ENCODE measurements around the gene ZNG1C.
"Not testable (repeated sequence)": the region's sequence is repeated elsewhere in the genome, so short reads cannot be mapped to it uniquely, and the experiment has no call there.

Gene ZNG1C

DNA sequence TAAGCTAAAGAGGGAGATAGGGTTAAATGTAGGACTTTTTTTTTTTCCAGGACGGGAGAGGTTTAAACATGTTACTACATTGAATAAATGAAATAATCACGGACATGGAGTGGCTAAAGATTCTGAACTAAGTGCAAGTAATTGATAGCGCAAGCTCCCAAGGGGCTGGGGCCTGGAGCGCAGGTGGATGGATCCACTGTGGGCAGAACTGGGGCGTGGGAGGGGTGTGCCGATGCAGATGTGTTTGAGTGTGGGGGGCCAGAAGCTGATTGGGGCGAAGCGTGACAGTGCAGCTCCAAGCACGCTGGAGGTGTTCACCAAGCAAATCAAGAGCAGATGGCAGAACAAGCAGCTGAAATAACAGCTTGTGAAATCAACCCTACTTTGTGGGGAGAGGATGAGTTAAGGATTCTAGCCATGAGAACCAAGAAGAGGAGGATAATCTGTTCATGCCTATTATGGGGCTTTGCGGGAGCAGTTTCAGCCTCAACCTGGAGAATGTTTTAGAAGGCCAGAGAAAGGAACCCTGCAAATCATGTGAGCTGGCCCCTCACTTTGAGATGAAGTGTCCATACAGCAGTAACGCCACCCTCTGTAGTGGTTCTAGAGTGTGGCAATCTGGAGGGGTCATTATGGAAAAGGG, 88.9 kb downstream of the ZNG1C start:
- H3K27me3 Mint-ChIP-seq (ENCODE audit: low read depth); H3K9me3 Mint-ChIP-seq; H3K4me3 Mint-ChIP-seq; H3K4me1 Mint-ChIP-seq (ENCODE audit: low read depth); H3K36me3 Mint-ChIP-seq (ENCODE audit: low read depth); H3K27ac Mint-ChIP-seq: not testable (repeated sequence)

DNA sequence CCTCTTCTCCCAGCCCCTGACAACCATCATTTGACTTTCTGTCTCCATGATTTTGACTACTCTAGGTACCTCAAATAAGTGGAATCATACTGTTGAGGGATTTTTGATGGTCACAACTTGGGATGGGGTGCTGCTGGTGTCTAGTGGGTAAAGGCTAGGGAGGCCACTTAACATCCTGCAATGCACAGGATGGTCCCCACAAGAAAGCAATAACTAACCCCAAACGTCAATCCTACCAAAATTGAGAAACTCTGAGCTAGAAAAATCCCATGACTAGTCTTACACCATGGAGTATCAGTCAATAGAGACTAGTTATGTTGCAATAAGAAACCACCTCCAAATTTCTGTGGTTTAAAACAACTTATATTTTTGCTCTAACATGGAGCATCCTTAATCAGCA, 90.3 kb downstream of the ZNG1C start:
- not testable (repeated sequence) for H3K27ac Mint-ChIP-seq; H3K4me1 Mint-ChIP-seq (ENCODE audit: low read depth); H3K36me3 Mint-ChIP-seq (ENCODE audit: low read depth); H3K4me3 Mint-ChIP-seq; H3K9me3 Mint-ChIP-seq; H3K27me3 Mint-ChIP-seq (ENCODE audit: low read depth)

- not testable (repeated sequence) for H3K27ac Mint-ChIP-seq; H3K4me3 Mint-ChIP-seq; H3K4me1 Mint-ChIP-seq (ENCODE audit: low read depth); H3K9me3 Mint-ChIP-seq; H3K36me3 Mint-ChIP-seq (ENCODE audit: low read depth); H3K27me3 Mint-ChIP-seq (ENCODE audit: low read depth)
These were observed 94.2 kb downstream of the ZNG1C start for GRCh38 chr9:68335935-68336334.

DNA sequence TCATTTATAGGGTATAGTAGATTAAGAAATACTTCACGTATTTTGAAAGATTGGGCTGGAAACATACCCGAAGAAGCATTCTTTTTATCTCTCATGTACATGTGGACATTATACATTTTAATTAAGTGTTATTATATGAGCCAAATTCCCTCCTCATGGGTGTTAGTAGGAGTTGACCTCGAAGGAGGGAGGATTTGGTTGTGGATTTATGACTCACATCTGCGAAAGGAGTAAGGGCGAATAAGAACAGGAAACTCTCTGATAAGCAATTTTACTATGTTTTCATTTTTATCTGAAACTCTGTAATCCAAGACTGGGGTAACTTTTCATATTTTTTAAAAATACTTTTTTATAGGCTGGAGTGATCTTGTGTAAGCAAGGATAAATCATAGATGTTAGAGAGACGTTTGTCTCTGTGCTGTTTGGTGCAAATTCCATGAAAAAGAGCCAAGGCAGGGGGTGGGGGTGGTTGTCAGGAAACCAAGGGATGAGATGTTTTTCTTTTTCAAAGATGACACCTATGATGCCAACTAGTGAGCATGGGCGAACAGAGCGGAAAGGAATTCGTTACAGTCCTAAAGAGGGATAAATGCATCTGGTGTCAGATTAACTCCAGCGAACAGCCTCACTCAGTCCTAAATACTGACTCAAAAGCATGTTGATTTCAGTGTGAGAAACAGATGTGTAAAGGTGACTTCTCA, 95.0 kb downstream of the ZNG1C start:
- not testable (repeated sequence) for H3K4me3 Mint-ChIP-seq; H3K36me3 Mint-ChIP-seq (ENCODE audit: low read depth); H3K27ac Mint-ChIP-seq; H3K9me3 Mint-ChIP-seq; H3K4me1 Mint-ChIP-seq (ENCODE audit: low read depth); H3K27me3 Mint-ChIP-seq (ENCODE audit: low read depth)

GRCh38 chr9:68338000-68338399, 96.2 kb downstream of the ZNG1C start:
- H3K36me3 Mint-ChIP-seq (ENCODE audit: low read depth); H3K4me3 Mint-ChIP-seq; H3K27ac Mint-ChIP-seq; H3K9me3 Mint-ChIP-seq; H3K27me3 Mint-ChIP-seq (ENCODE audit: low read depth); H3K4me1 Mint-ChIP-seq (ENCODE audit: low read depth): not testable (repeated sequence)

- H3K27me3 Mint-ChIP-seq (ENCODE audit: low read depth): peaks cover 13% of the 10 kb centered on the region
- H3K27ac Mint-ChIP-seq; H3K4me1 Mint-ChIP-seq (ENCODE audit: low read depth); H3K4me3 Mint-ChIP-seq; H3K36me3 Mint-ChIP-seq (ENCODE audit: low read depth); H3K9me3 Mint-ChIP-seq: not testable (repeated sequence)
These were observed 100.7 kb downstream of the ZNG1C start for GRCh38 chr9:68342265-68343025.

- H3K27ac Mint-ChIP-seq; H3K4me1 Mint-ChIP-seq (ENCODE audit: low read depth); H3K36me3 Mint-ChIP-seq (ENCODE audit: low read depth); H3K9me3 Mint-ChIP-seq; H3K4me3 Mint-ChIP-seq: not testable (repeated sequence)
- peaks cover 13% of the 10 kb centered on the region for H3K27me3 Mint-ChIP-seq (ENCODE audit: low read depth)
These were observed 101.5 kb downstream of the ZNG1C start for GRCh38 chr9:68343242-68343641.

DNA sequence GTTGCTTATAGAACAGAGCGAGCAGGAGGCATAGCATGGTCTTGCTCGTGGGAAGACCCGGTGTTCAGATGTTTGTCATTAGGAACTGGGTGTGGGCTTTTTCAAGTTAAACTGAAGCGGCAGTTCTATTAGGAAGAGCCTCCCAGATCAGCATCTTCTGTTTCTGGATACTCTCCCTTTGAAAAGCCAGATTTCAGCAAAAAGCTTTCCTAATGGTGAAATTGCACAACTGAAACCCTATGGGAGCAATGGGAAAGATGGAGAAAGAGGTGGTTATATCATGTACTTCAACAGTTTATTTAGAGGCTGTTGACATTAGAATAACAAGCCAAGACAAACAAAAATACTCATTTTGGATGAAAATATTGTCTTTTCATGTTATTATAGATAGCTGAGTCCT, 102.2 kb downstream of the ZNG1C start:
- H3K9me3 Mint-ChIP-seq; H3K36me3 Mint-ChIP-seq (ENCODE audit: low read depth); H3K4me1 Mint-ChIP-seq (ENCODE audit: low read depth); H3K27ac Mint-ChIP-seq; H3K4me3 Mint-ChIP-seq: not testable (repeated sequence)
- peaks cover 15% of the 10 kb centered on the region for H3K27me3 Mint-ChIP-seq (ENCODE audit: low read depth)

Data from T-helper 1 cell treated with Interleukin-12 subunit alpha and Interleukin-12 subunit beta and Interleukin-4 antibody, amounts not matched to agents 30 μg/mL and 1 μg/mL, for 36 hours (primary cell).